Activated CD4-positive, alpha-beta memory T cell treated with anti-CD3 and anti-CD28 coated beads for 36 hours (primary cell): ENCODE data around the gene ADCYAP1R1. TPM values are rescaled to one million over a fixed set of nuclear protein-coding genes. Genes with fewer than 3 reads are reported as not detected.

ENCODE experiments used
- CTCF ChIA-PET: fragments of 350-600 bp; sonication (Branson Sonifier 250); formaldehyde crosslinking; loops from one replicate; lab custom pipeline; 2021; ENCODE audit warnings: antibody characterized with exemption, inconsistent platforms; lab: Charles Lee
- POLR2A ChIA-PET: fragments of 350-600 bp; sonication (Branson Sonifier 250); formaldehyde crosslinking; loops from one replicate; lab custom pipeline; 2021; ENCODE audit warnings: antibody characterized with exemption; lab: Charles Lee
- DNase-seq: peaks from one replicate; pipeline ENCODE4 v3.0.0-alpha.2; 2020
- H3K27ac Mint-ChIP-seq: one replicate; pipeline ENCODE4 v1.8.0; 2021; ENCODE audit warnings: mixed read lengths
- H3K27me3 Mint-ChIP-seq: one replicate; pipeline ENCODE4 v1.8.0; 2021; ENCODE audit warnings: mixed read lengths
- H3K36me3 Mint-ChIP-seq: one replicate; pipeline ENCODE4 v1.8.0; 2021; ENCODE audit warnings: mixed read lengths
- H3K4me1 Mint-ChIP-seq: one replicate; pipeline ENCODE4 v1.8.0; 2021; ENCODE audit warnings: low read depth, mixed read lengths
- H3K4me3 Mint-ChIP-seq: one replicate; pipeline ENCODE4 v1.8.0; 2021; ENCODE audit warnings: mild to moderate bottlenecking, mixed read lengths
- H3K9me3 Mint-ChIP-seq: one replicate; pipeline ENCODE4 v1.8.0; 2021; ENCODE audit warnings: mixed read lengths
- intact Hi-C: fragments of 100-400 bp; cut with micrococcal nuclease; formaldehyde crosslinking; loops from one replicate; pipeline ENCODE4 v1.15.1; 2023
- total RNA-seq, 2 experiments: library from RNA; stranded (reverse); gene quantifications; one replicate each; pipeline ENCODE4 v1.2.3, GENCODE V29; 2021

The ADCYAP1R1 gene
- total RNA-seq, 2 experiments from 2014 or later = not detected

- Mint-ChIP-seq H3K27ac (no peak overlapping the region), H3K27me3 (no peaks in the 10 kb centered on the region), H3K4me1 (no peaks in the 10 kb centered on the region), H3K9me3 (no peaks in the 10 kb centered on the region), H3K36me3 (no peaks in the 10 kb centered on the region), H3K4me3 (no peak overlapping the region)
- DNase-seq = no peak
- POLR2A ChIA-PET = no interaction called here
- CTCF ChIA-PET = interaction anchor here (1.2 to 2.2 kb wide), 2 partner anchors 14 to 27 kb away, joined by 4 to 8 read pairs; no protein-coding TSS in a partner anchor
- intact Hi-C loops = no loop called here
Measured at GRCh38 chr7:31107106-31108090, 55.3 kb downstream of the ADCYAP1R1 start.

- CTCF ChIA-PET = interaction anchor here (1.2 to 2.2 kb wide), 2 partner anchors 14 to 26 kb away, joined by 4 to 8 read pairs; no protein-coding TSS in a partner anchor
- H3K27ac Mint-ChIP-seq = no peak overlapping the region
- H3K4me1 Mint-ChIP-seq = no peaks in the 10 kb centered on the region
- intact Hi-C loops = no loop called here
- POLR2A ChIA-PET = no interaction called here
- H3K36me3 Mint-ChIP-seq = no peaks in the 10 kb centered on the region
- DNase-seq = no peak
- no peak overlapping the region for H3K4me3 Mint-ChIP-seq
- H3K27me3 Mint-ChIP-seq = no peaks in the 10 kb centered on the region
- H3K9me3 Mint-ChIP-seq = no peaks in the 10 kb centered on the region
Measured at GRCh38 chr7:31108097-31108657, 56.1 kb downstream of the ADCYAP1R1 start.

GRCh38 chr7:31109751-31110150, 57.6 kb downstream of the ADCYAP1R1 start:
- Mint-ChIP-seq H3K4me3 (no peak overlapping the region), H3K27me3 (no peaks in the 10 kb centered on the region), H3K9me3 (no peaks in the 10 kb centered on the region), H3K36me3 (no peaks in the 10 kb centered on the region), H3K27ac (no peak overlapping the region), H3K4me1 (no peaks in the 10 kb centered on the region)
- DNase-seq = no peak
- ChIA-PET CTCF (interaction anchor here (1.2 kb wide), 1 partner anchor 126 kb away, joined by 3 read pairs; no protein-coding TSS in a partner anchor), POLR2A (no interaction called here)
- intact Hi-C loops = no loop called here

DNA sequence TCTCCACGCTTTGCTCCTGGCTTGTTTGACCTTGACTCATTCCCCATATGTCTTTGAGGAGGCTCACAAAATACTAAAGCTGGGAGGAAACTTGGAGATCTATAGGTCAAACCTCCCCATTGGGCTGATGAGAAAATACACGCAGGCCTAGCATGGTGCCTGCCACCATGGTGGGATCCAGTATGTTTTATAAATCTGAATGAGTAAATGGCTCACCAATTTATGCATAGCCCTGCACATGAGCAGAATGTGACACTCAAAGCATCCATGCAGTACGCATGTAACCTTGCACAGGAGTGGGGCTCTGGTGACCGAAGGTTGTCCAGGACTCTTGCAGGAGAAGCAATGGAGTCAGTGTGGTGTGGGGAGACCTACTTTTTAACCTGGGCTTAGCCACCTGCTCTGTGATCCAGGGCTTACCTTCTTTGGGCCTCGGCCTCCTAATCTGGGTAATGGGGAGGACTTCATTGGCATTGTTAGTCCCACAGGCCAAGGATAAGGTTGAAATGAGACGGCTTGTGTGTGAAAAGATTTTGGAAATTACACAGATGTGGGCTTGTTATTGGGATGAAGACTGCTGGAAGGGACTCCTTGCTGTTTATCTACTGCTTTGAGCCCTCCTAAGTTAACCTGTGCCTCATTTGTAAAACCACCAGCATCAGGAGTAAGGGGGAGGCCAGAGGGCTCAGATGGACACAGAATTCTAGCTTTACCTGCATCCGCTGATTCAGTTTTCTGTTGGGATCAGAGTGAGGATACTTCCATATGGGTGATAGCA, 58.4 kb downstream of the ADCYAP1R1 start:
- Mint-ChIP-seq H3K27me3 (no peaks in the 10 kb centered on the region), H3K36me3 (no peaks in the 10 kb centered on the region), H3K27ac (no peak overlapping the region), H3K9me3 (no peaks in the 10 kb centered on the region), H3K4me3 (no peak overlapping the region), H3K4me1 (no peaks in the 10 kb centered on the region)
- CTCF ChIA-PET = interaction anchor here (1.2 kb wide), 1 partner anchor 127 kb away, joined by 3 read pairs; no protein-coding TSS in a partner anchor
- POLR2A ChIA-PET = no interaction called here
- no peak for DNase-seq
- intact Hi-C loops = no loop called here

DNA sequence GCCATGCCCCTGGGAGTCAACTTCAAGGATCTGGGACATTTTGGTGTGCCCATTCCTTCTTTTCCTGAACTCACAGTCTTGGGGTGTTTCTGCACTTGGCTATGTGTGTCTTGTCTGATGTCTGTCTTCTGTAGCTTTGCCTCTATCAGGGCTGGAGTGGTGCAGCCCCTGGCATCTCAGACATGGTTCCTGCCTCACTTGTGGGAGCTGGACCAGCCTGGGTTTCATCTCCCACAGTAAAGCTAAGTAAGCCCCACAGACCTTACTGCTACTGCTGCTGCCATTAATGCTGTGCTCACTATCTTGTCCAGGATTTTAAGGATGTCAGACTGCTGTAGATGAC, 59.0 kb downstream of the ADCYAP1R1 start:
- Mint-ChIP-seq H3K4me1 (no peaks in the 10 kb centered on the region), H3K36me3 (no peaks in the 10 kb centered on the region), H3K4me3 (no peak overlapping the region), H3K9me3 (no peaks in the 10 kb centered on the region), H3K27ac (no peak overlapping the region), H3K27me3 (no peaks in the 10 kb centered on the region)
- DNase-seq = no peak
- intact Hi-C loops = no loop called here
- ChIA-PET POLR2A (no interaction called here), CTCF (no interaction called here)

DNA sequence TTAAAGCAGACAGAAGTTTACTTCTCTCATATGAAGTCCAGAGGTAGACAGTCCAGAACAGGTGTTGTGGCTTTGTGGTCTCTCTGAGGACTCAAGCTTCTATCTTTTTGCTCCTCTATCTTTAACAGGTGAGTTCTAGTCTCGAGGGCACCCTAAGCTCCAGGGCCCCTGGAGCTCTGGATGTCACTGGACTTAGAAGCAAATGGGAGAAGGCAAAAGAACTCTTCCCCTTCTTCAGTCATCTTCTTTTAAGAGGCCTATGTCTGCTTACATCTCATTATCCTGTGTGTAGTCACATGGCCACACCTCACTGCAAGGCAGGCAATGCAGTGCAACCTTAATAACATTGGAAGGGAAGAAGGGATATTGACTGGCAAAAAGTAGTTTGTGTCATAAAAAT, 61.6 kb downstream of the ADCYAP1R1 start:
- ChIA-PET CTCF (interaction anchor here (1.4 to 3.5 kb wide), 3 partner anchors 9 to 124 kb away, joined by 3 to 13 read pairs (median 4); no protein-coding TSS in a partner anchor), POLR2A (no interaction called here)
- H3K4me1 Mint-ChIP-seq = no peaks in the 10 kb centered on the region
- no peaks in the 10 kb centered on the region for H3K36me3 Mint-ChIP-seq
- no peak for DNase-seq
- no peaks in the 10 kb centered on the region for H3K9me3 Mint-ChIP-seq
- no peak overlapping the region for H3K27ac Mint-ChIP-seq
- intact Hi-C loops = no loop called here
- H3K27me3 Mint-ChIP-seq = no peaks in the 10 kb centered on the region
- H3K4me3 Mint-ChIP-seq = no peak overlapping the region

- DNase-seq = no peak
- no peak overlapping the region for H3K27ac Mint-ChIP-seq
- H3K9me3 Mint-ChIP-seq = no peaks in the 10 kb centered on the region
- intact Hi-C loops = no loop called here
- ChIA-PET CTCF (interaction anchor here (1.4 to 3.5 kb wide), 2 partner anchors 8 to 125 kb away, joined by 3 to 13 read pairs; no protein-coding TSS in a partner anchor), POLR2A (no interaction called here)
- no peaks in the 10 kb centered on the region for H3K4me1 Mint-ChIP-seq
- no peak overlapping the region for H3K4me3 Mint-ChIP-seq
- H3K36me3 Mint-ChIP-seq = no peaks in the 10 kb centered on the region
- peaks cover 2% of the 10 kb centered on the region for H3K27me3 Mint-ChIP-seq
Measured at GRCh38 chr7:31114593-31115343, 62.7 kb downstream of the ADCYAP1R1 start.

GRCh38 chr7:31116615-31117014, 64.5 kb downstream of the ADCYAP1R1 start:
- no peak for DNase-seq
- Mint-ChIP-seq H3K9me3 (no peaks in the 10 kb centered on the region), H3K4me1 (no peaks in the 10 kb centered on the region), H3K36me3 (no peaks in the 10 kb centered on the region), H3K4me3 (no peak overlapping the region), H3K27me3 (peaks cover 2% of the 10 kb centered on the region), H3K27ac (no peak overlapping the region)
- ChIA-PET POLR2A (no interaction called here), CTCF (interaction anchor here (10.2 kb wide), 1 partner anchor 133 kb away, joined by 297 read pairs; no protein-coding TSS in a partner anchor)
- intact Hi-C loops = no loop called here

DNA sequence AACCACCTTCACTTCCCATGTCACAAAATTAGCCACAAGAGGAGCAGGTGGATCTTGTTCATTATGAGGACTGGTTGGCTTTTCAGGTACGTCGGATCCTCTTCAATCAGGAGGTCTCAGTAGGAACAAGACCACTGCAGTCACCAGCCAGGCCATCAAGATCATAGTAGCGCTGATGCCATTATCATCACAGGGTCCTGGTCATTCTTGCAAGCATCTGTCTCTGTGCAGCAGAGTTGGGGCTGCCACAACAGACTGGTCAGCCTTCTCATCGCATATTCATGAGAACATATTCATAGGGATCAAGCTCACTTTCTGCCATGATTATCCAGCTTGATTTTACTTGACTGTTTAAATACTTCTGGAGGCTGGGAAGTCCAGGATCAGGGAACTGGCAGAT, 67.1 kb downstream of the ADCYAP1R1 start:
- H3K27me3 Mint-ChIP-seq = peaks cover 9% of the 10 kb centered on the region
- no peaks in the 10 kb centered on the region for H3K36me3 Mint-ChIP-seq
- no peaks in the 10 kb centered on the region for H3K9me3 Mint-ChIP-seq
- H3K27ac Mint-ChIP-seq = no peak overlapping the region
- H3K4me3 Mint-ChIP-seq = no peak overlapping the region
- DNase-seq = no peak
- intact Hi-C loops = no loop called here
- H3K4me1 Mint-ChIP-seq = no peaks in the 10 kb centered on the region
- POLR2A ChIA-PET = no interaction called here
- CTCF ChIA-PET = interaction anchor here (0.6 to 10.2 kb wide), 3 partner anchors 15 to 136 kb away, joined by 3 to 297 read pairs (median 112); no protein-coding TSS in a partner anchor

GRCh38 chr7:31120800-31121513, 68.8 kb downstream of the ADCYAP1R1 start:
- POLR2A ChIA-PET = interaction anchor here (1.2 kb wide), 1 partner anchor 137 kb away, joined by 3 read pairs; no protein-coding TSS in a partner anchor
- no peak for DNase-seq
- no peaks in the 10 kb centered on the region for H3K4me1 Mint-ChIP-seq

More at GRCh38 chr7:31120800-31121513, 68.8 kb downstream of the ADCYAP1R1 start:
- Mint-ChIP-seq H3K4me3 (no peak overlapping the region), H3K27me3 (peaks cover 9% of the 10 kb centered on the region), H3K36me3 (no peaks in the 10 kb centered on the region), H3K27ac (no peak overlapping the region), H3K9me3 (no peaks in the 10 kb centered on the region)
- CTCF ChIA-PET = interaction anchor here (2.4 to 10.2 kb wide), 5 partner anchors 8 to 142 kb away, joined by 8 to 297 read pairs (median 14); no protein-coding TSS in a partner anchor
- intact Hi-C loops = no loop called here
